Vagina (tissue), 2 donors: ENCODE data around the gene FAM120A. TPM values are rescaled to one million over a fixed set of nuclear protein-coding genes. Genes with fewer than 3 reads are reported as not detected.

Experiments used
- DNase-seq, 2 donors: peaks; one replicate each; pipeline ENCODE4 v3.0.0-alpha.2; 2017; ENCODE audit errors: extremely low spot score in 2 of 2
- H3K27ac ChIP-seq: fragments of 200-600 bp; sonication (generic); one replicate; pipeline ENCODE4 v1.5.1; 2019
- H3K27me3 ChIP-seq: fragments of 200-600 bp; sonication (generic); one replicate; pipeline ENCODE4 v1.5.1; 2019
- H3K36me3 ChIP-seq, 2 donors: fragments of 200-600 bp; sonication (generic); one replicate each; pipeline ENCODE4 v1.5.1; 2017 to 2019
- H3K4me1 ChIP-seq: fragments of 200-600 bp; sonication (generic); one replicate; pipeline ENCODE4 v1.5.1; 2019
- H3K4me3 ChIP-seq, 2 donors: fragments of 200-600 bp; sonication (generic); 1 replicate in 1 of 2; 2 replicates in 1 of 2; pipeline ENCODE4 v1.5.1; 2016 to 2019
- H3K9me3 ChIP-seq: fragments of 200-600 bp; sonication (generic); one replicate; pipeline ENCODE4 v1.5.1; 2019
- CTCF ChIP-seq, 3 experiments: fragments of 450-650 bp in 2 of 3; fragments of 200-600 bp in 1 of 3; sonication (generic) in 1 of 3; IDR thresholded peaks; one replicate each; pipeline ENCODE4 v1.5.1; 2017 to 2019; ENCODE audit warnings: antibody characterized with exemption in 3 of 3, mild to moderate bottlenecking in 2 of 3, moderate library complexity in 2 of 3
- POLR2A ChIP-seq, 2 donors: fragments of 450-650 bp; IDR thresholded peaks; one replicate each; pipeline ENCODE4 v1.6.1; 2017; ENCODE audit warnings: antibody characterized with exemption in 2 of 2, mild to moderate bottlenecking in 2 of 2, moderate library complexity in 2 of 2
- POLR2AphosphoS5 ChIP-seq, 2 donors: sonication (generic); formaldehyde crosslinking; IDR thresholded peaks; one replicate each; pipeline ENCODE4 v1.9.0; 2017; ENCODE audit warnings: antibody characterized with exemption in 2 of 2, mild to moderate bottlenecking in 2 of 2, low read depth in 1 of 2; ENCODE audit not compliant: insufficient read depth in 1 of 2
- intact Hi-C: fragments of 100-400 bp; cut with DNase I; formaldehyde crosslinking; loops from one replicate; pipeline ENCODE4 v1.15.1; 2023
- total RNA-seq: library from RNA; depleted of rRNA; stranded (reverse); fragments of >200 nt; gene quantifications from one replicate; pipeline ENCODE4 v1.2.3, GENCODE V29; 2016

Gene FAM120A
- total RNA-seq, 1 donor from 2014 or later, result 98.2 TPM

DNA sequence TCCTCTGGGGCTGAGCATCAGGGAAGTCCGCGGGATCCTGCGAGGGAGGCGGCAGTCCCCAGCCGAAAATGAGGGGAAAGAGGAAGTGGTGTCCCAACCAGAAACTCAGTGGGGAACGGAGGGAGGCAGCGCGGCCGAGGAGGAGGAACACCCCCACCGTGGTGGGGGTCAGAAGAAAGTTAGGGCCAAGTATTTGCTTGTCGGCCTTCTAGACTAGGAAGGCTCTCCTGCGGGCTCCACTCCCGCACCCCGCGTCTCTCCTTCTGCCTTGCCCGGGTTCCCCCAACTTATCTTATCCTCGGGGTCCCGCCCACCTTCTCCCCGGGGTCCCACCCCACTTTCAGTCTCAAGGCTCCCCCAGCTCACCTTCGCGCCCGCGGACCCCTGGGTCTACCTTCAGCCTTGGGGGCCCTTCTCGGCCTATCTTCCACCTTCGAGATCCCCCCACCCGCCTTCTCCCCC is 124.3 kb downstream of the FAM120A start:
- peaks cover 48% of the 10 kb centered on the region for H3K4me1 ChIP-seq
- TF ChIP-seq CTCF (IDR thresholded peaks at IDR 0.05), result no peak
- TF ChIP-seq POLR2AphosphoS5 (IDR thresholded peaks at IDR 0.05; ENCODE audit: insufficient read depth in 1 of 2, low read depth in 1 of 2), result peak in 1 of 2 donors; percentile 65
- peak in 1 of 2 donors; percentile 23 for TF ChIP-seq POLR2A (IDR thresholded peaks at IDR 0.05)
- DNase-seq, result peak in 1 of 2 donors; percentile 86
- H3K27ac ChIP-seq, result peak overlapping the region; percentile 91
- no peaks in the 10 kb centered on the region for H3K27me3 ChIP-seq
- no peaks in the 10 kb centered on the region for H3K9me3 ChIP-seq
- peak overlapping the region; percentile 72 to 86 for H3K4me3 ChIP-seq
- intact Hi-C loops, result loop anchor here (5.0 kb wide), 1 partner anchor 124 kb away; the partner anchor contains the start of genes FAM120A and FAM120AOS
- H3K36me3 ChIP-seq, result no peaks in the 10 kb centered on the region

DNA sequence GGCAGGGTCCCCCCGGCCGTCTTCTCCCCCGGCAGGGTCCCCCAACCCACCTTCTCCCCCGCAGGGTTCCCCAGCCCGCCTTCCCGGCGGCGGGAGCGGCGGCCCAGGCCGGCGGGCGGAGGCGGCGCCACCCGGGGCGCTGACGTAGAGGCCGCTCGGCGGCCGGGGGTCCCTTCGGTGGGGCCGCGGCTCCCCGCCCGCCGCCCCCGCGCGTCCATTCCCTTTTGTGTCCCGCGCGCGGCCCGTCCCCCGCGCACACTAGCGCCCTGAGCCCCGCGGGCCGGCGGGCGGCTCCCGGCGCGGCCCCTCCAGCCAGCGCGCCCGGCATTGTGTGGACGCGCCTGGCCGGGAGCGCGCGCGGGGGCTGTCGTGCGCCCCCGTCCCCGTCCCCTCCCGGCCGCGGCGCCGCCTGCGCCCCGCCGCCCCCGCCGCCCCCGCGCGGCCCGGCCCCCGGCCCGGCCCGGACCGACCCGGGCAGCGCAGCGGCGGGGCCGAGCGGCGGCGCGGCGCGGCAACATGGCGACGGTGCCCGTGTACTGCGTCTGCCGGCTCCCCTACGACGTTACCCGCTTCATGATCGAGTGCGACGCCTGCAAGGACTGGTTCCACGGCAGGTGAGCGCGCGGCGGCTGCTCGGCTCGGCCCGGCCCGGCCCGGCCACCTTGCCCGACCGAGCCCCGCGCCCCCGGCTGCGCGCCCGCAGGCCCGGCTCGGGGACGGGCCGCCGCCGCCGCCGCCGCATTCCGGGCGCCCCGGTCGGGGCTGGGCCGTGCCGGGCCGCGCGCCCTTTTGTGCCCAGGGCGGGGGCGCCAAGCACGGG is 125.0 kb downstream of the FAM120A start, which contains the start of gene PHF2:
PHF2 (plus strand) TSS at position 327 of the 820 bp plus-strand sequence; CDS start at position 517, 190 bp downstream.
- Histone ChIP-seq H3K9me3 (no peaks in the 10 kb centered on the region), H3K4me3 (peak within 1 kb of the TSS; percentile 72 to 86), H3K27ac (peak within 1 kb of the TSS; percentile 91), H3K27me3 (no peaks in the 10 kb centered on the region), H3K4me1 (peaks cover 55% of the 10 kb centered on the region), H3K36me3 (no peaks in the 10 kb centered on the region)
- TF ChIP-seq POLR2A (IDR thresholded peaks at IDR 0.05), result no peak
- TF ChIP-seq POLR2AphosphoS5 (IDR thresholded peaks at IDR 0.05; ENCODE audit: insufficient read depth in 1 of 2, low read depth in 1 of 2), result no peak
- no peak for TF ChIP-seq CTCF (IDR thresholded peaks at IDR 0.05)
- intact Hi-C loops, result loop anchor here (5.0 kb wide), 1 partner anchor 124 kb away; the partner anchor contains the start of genes FAM120A and FAM120AOS
- DNase-seq, result no peak

DNA sequence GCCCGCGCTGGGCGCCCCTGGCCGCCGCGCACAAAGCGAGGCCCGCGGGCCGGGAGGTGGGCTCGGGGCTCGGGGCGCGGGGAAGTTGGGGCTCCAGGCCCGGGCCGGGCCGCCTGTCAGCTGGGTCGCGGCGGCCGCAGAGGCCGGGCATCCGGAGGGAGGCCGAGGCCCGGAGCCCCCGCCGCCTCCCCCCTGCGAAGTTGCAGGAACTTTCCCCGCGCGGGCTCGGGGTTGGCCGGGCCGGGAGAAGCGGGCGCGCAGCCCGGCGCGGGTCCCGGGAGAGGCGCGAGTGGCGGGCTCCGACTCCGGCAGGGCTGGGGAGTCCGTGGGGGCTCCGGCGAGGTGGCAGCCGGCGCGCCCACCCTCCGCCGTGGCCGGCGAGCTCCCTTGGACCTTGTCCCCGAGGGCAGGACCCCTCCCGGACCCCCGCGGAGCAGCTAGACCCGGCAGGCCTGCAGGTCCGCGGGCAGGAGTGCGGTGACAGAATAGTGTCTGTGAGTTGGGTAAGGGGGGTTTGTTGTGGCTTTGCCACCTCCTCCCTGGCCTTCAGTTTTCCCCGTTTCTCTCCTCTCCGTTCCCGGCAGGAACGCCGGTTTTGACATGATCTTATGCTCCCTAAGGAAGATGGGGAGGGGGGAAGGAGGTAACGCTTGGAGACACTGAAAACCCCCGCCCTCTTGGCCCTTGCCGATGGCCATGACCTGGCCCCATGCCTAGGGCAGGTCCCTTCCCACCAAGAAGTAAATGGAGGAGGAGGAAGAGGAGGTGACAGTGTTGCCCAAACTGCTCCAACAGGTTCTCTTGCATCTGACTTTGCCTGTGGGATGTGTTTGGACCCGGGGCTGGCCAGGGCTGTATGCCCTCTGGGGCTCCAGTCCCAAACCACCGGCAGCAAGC is 125.8 kb downstream of the FAM120A start:
- intact Hi-C loops, result loop anchor here (5.0 kb wide), 1 partner anchor 125 kb away; the partner anchor contains the start of genes FAM120A and FAM120AOS
- peak in 1 of 2 donors; percentile 88 for DNase-seq
- H3K27ac ChIP-seq, result peak overlapping the region; percentile 91
- H3K27me3 ChIP-seq, result no peaks in the 10 kb centered on the region
- H3K36me3 ChIP-seq, result no peaks in the 10 kb centered on the region
- TF ChIP-seq POLR2A (IDR thresholded peaks at IDR 0.05) (peak in 1 of 2 donors; percentile 2), CTCF (IDR thresholded peaks at IDR 0.05) (no peak), POLR2AphosphoS5 (IDR thresholded peaks at IDR 0.05; ENCODE audit: insufficient read depth in 1 of 2, low read depth in 1 of 2) (peak in 1 of 2 donors; percentile 21)
- H3K4me1 ChIP-seq, result peaks cover 61% of the 10 kb centered on the region
- H3K9me3 ChIP-seq, result no peaks in the 10 kb centered on the region
- peak overlapping the region; percentile 72 to 86 for H3K4me3 ChIP-seq

DNA sequence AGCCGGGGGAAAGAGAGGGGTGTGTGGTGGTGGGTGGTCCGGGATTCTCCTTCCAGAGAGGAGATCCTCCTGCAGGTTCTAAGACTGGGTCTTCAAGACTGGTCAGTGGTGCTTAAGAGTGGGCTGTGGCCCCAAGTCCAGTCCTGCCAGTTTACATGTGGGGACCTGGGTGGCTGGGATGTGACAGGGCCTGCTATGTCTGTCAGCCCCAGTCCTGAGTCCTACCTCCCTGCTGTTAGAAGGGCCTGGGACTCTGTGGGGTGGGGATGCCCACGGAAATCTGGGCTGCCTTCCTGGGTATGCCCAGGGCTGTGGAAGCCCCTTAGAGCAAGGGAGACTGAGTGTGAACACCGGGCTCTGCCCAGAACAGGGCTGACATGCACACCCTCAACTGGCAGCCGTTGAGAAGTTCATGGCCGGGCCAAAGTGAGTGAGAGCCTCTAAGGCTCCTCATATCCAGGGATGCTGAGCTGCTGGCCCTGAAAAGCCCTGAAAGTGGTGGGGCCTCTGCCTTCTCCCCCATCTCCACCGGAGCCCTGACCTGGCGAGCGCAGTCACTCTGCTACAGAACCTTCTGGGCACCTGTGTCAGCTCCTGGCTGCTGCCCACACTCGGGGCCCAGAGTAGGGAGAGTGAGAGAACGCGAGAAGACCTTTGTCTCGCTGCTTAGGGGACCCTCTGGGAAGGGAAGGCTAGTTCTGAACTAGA is 126.6 kb downstream of the FAM120A start:
- peaks cover 65% of the 10 kb centered on the region for H3K4me1 ChIP-seq

More for the DNA sequence above, 126.6 kb downstream of the FAM120A start:
- Histone ChIP-seq H3K9me3 (no peaks in the 10 kb centered on the region), H3K4me3 (peak overlapping the region; percentile 72 to 86), H3K27me3 (no peaks in the 10 kb centered on the region), H3K36me3 (no peaks in the 10 kb centered on the region), H3K27ac (peak overlapping the region; percentile 91)
- intact Hi-C loops, result loop anchor here (5.0 kb wide), 1 partner anchor 126 kb away; the partner anchor contains the start of genes FAM120A and FAM120AOS
- TF ChIP-seq POLR2AphosphoS5 (IDR thresholded peaks at IDR 0.05; ENCODE audit: insufficient read depth in 1 of 2, low read depth in 1 of 2) (peak in 1 of 2 donors; percentile 5), CTCF (IDR thresholded peaks at IDR 0.05) (no peak)
- peak in 1 of 2 donors; percentile 79 for DNase-seq
